ENCODE data around the gene ZAP70.

- TF ChIP-seq EZH2 (conservative IDR thresholded peaks at IDR 0.05; ENCODE audit: low read depth, low read length) (no peak), CTCF (CRISPR knock-in tag; IDR thresholded peaks at IDR 0.05) (no peak), ZNF484 (CRISPR knock-in tag; IDR thresholded peaks at IDR 0.05; ENCODE audit: borderline replicate concordance, low read depth) (no peak), ZNF678 (CRISPR knock-in tag; IDR thresholded peaks at IDR 0.05) (no peak)
Observed at GRCh38 chr2:97698530-97698929, 14.8 kb upstream of the ZAP70 start.
